ENCODE measurements around the gene RPTOR.

RPTOR gene

DNA sequence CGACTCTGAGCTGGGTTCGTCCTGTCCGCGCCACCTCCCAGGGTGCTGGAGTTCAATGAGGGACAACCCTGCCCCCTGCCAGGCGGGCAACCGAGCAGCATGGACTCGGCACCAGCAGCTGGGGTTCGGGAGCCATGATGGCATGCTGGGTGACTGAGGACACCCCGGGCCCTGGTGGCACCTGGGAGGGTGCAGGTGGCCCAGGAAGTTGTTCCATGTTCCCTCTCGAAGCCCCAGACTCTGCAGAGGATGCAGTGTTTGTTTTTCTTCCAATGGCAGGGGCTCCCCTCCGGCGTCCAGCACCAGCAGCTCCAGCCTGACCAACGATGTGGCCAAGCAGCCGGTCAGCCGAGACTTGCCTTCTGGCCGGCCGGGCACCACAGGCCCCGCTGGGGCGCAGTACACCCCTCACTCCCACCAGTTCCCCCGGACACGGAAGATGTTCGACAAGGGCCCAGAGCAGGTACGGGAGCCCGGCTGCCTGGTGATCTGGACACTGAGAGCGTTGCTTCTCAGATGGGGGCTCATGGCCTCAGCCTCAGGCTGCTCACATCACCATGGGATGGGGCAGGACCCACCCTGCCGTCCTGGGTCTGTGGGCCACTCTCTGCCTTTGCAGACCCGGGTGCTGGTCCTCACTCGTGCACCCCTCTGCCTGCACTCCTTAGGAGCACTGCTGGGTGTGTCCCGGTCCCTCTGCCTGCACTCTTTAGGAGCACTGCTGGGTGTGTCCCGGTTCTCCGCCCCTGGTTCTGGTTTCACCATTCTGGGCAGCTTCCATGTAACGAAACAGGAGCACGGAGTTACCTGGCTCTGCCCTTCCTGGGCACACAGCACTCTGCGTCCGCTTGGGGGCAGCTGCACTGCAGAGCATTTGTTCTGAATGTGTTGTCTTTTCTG lies 378.8 kb downstream of the RPTOR start:
- no peak for DNase-seq

DNA sequence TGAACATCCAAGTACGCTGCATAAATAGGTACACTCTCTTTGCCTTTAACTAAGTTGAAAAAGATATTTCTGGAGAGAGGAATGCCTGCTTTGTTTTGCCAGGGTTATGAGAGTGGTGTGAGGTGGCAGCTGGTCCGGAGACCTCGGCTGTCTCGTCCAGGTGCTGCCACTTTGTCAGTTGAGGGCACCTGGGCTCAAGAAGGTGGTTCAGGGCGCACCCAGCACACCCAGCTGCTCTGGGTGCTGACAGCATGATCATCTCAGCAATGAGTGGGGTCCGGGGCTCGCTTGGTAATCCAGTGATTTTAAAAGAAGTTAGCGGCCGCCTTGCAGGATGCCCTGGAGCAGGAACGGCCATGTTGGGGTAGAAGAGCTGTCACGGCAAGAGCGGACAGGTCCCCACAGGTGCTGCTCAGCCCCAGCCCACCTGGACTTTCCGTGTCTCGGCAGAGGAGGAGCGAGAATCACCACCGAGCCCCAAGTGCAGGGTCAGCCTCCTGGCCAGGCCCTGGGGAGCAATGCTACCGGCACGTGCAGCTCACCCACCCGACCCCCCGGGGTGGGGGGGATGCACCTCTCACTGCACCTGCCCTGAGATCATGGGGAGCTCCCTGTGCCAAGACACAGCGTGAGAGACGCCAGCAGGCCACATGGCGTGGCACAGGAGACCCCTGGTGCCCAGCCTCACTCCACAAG lies 379.6 kb downstream of the RPTOR start:
- no peak for DNase-seq

- DNase-seq: no peak
Measured at GRCh38 chr17:80924807-80925610, 380.4 kb downstream of the RPTOR start.

GRCh38 chr17:80925688-80926335 lies 381.2 kb downstream of the RPTOR start:
- DNase-seq: no peak

DNA sequence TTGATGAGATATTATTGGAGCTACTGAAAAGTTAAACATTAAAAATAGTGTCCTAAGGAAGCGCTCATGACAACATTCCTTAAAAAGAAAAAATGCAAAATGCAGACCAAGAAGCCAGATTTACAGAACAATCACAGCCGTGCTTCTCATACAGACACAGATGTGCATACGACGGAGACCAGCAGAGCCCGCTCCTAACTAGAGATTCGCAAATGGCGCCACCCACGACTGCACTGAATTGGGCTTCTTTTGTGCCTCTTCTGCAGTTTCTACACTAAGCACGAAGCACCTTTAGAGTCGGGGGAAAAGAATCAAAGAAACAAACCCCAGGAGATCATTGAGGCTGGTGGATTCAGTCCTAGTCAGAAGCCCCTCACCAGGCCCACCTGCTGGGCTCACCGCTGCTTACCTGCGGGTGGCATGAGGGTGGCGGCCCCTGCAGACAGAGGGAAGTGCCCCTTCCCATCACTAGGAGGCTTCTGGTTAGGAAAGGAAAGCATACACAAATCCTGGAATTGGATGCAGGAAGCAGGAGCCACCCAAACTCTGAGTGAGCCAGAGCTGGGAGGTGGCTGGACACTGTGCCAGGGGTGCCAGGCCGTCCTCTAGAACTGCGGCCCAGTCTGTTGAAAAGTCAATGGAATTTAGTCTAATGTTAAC lies 382.1 kb downstream of the RPTOR start:
- no peak for DNase-seq

- no peak for DNase-seq
Measured at GRCh38 chr17:80927791-80928216, 383.2 kb downstream of the RPTOR start.

- DNase-seq: no peak
Measured at GRCh38 chr17:80929449-80929848, 384.8 kb downstream of the RPTOR start.

DNA sequence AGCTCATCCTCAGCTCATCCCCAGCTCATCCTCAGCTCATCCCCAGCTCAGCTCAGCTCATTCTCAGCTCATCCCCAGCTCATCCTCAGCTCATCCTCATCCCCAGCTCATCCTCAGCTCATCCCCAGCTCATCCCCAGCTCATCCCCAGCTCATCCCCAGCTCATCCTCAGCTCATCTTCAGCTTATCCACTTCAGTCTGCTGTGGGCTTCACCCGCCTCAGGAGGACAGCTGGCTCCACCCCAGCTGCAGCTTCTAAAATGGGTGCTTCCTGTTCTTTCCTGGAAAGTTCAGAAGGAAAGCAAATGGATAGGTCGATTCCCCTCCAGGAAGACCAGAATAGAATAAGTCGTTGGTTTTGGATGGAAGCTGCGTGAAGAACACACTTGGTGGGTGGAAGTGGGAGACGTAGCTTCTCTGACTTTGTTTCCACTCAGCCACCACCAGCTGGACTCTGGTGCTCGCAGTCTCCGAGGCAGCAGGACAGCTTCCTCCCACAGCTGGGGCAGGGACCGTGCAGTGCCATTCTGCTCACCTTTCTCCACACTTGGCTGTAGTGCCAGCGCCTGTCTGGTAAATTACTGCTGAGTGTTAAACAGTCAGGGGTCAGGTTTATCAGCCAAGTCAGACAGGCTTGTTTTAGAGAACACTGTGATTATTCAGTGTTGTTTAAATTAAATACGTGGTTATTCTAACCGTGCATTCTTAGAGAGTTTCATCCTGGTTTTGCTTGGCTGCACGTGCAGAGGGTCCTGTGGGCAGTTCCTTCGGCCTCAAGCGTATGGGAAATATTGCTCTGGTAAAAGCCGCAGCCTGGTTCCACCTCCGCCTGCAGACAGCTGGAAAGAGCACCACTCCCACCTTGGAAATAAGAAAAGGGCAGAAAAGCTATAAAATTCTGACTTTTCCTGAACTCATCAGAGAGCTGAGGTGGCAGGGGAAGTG lies 386.0 kb downstream of the RPTOR start:
- DNase-seq: no peak

- DNase-seq: no peak
Measured at GRCh38 chr17:80931421-80932265, 387.0 kb downstream of the RPTOR start.

DNA sequence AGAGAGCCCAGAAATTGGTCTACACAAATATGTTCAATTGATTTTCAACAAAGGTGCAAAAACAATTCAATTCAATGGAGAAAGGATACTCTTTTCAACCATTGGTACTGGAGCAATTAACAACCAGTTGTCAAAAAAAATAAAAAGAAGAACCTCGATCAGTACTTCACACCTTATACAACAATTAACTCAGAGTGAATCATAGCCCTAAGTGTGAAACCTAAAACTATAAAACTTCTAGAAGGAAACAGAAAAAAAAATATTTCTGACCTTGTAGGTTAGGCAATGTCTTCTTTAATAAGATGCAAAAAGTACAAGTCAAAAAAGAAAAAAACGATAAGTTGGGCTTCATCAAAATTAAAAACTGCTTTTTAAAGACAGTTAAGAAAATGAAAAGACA lies 390.9 kb downstream of the RPTOR start:
- no peak for DNase-seq

DNA sequence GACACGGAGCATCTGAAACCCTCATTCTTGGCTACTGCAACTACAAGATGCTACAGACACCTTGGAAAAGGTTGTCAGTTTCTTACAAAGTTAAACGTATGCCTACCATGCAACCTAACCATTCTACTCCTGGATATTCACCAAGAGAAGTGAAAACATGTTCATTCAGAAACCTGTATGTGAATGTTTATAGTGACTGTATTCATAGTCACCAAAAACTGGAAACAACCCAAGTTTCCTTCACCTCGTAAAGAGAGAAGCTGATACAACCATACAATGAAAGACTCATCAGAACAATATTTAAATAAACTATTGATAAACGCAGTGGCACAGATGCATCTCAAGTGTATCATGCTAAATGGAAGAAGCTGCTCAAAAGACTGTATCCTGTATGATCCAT lies 391.6 kb downstream of the RPTOR start:
- no peak for DNase-seq

- no peak for DNase-seq
Measured at GRCh38 chr17:80936723-80937122, 392.1 kb downstream of the RPTOR start.

DNA sequence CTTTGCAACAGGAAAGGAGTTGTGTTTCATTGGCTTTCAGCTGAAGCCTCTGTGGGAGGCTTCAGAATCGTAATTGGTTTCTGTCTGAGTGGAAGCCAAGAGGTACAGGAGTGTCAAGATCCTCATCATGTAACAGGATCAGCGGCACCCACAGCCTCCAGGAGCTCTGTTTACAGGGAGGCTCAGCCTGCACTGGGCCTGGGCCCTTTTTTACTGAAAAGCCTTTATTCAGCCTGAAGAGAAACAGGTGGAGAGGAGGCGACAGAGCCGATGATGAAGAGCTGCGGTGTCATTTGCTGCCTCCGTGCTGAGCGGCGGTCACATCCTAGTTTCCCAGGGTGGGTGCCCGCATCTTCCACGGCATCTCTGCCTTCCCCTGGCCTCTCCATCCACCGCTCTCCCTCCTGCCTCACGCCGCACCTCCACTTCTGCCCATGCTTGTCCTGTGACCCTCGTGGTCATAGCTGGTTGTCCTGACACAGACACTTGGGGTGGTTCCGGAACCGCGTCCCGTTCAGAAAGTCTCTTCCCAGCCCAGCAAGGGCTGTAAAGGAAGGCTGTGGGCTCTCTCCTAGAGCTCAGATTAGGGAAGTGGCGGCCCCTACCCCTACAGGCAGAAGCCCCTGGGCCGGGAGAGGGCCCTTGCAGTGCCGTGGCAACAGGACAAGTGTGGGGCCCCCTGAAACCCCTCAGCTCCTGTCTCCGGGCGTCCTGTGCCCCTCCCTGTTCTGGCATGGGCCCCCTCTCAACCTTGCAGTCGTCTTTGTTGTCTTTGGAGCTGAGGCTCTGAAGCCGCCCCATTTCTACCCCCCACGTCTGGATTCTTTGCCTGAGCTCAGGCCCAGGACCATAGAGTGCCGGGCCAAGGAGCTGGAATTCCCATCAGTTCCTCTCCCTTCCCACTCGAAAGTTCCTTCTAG lies 393.1 kb downstream of the RPTOR start:
- no peak for DNase-seq

DNA sequence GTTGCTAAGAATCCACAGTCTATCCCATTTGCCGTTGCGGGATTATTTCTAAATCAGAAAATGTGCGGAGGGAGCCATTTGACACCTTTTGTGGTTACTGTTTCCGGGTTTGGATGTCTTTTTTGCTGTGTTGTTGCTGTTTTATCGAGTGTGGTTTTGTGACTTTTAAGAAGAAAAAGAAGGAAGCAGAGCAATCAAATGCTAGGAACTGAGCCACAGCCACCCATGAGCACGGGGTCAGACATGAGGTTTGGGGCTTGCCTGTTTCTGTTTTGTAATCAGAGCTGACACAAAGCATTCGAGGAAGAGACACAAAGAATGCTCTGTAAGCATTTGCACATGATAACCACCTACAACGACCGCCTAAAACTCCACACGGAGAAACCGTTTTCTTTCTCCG lies 393.9 kb downstream of the RPTOR start:
- DNase-seq: no peak

GRCh38 chr17:80939151-80940145 lies 394.8 kb downstream of the RPTOR start:
- DNase-seq: no peak

- DNase-seq: no peak
Measured at GRCh38 chr17:80940171-80941123, 395.8 kb downstream of the RPTOR start.

Measured in hippocampal formation (tissue), 2 donors.